Measurements from ENCODE around the gene CTSL.

GRCh38 chr9:87711857-87712800, 13.8 kb upstream of the CTSL start:
- TF ChIP-seq EZH2 (IDR thresholded peaks at IDR 0.05; ENCODE audit: insufficient read depth, poor library complexity, severe bottlenecking) (no peak), EZH2phosphoT487 (IDR thresholded peaks at IDR 0.05; ENCODE audit: insufficient read depth, low read depth) (no peak)

Data from GM23248 (cell line).